ENCODE results near the gene APOL1. TPM values are rescaled to one million over a fixed set of nuclear protein-coding genes. Genes with fewer than 3 reads are reported as not detected.

APOL1 gene
- total and polyA plus RNA-seq, 3 donors from 2014 or later, result 5.0 to 24.4 (median 9.4) TPM

DNA sequence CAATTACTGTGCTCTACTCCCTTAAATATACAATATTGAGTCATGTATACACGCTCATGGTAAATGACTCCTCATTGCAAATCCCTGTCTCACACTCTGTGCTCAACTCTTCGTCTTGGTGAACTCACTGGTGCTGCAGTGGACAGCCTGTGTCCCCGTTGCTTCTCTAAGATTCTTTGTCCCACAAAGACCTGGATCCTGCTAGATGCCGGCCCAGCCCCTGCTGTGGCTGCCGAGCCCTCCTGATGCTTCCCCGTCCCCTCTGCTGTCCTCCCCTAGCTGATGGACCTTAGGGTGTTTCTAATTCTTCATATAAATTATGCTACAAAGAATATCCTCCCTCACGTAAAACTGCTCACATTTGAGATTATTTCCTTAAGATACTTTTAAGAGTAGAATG lies 19.1 kb upstream of the APOL1 start:
- TF ChIP-seq POLR2A (IDR thresholded peaks at IDR 0.05), result no peak
- WGBS, 2 donors, result 87 to 90% methylated on average over 7 of the region's 7 CpGs
- Histone ChIP-seq H3K27ac (no peak overlapping the region), H3K4me3 (no peak overlapping the region), H3K36me3 (ENCODE audit: low read depth, missing control alignments) (no peaks in the 10 kb centered on the region), H3K27me3 (no peaks in the 10 kb centered on the region), H3K9me3 (no peaks in the 10 kb centered on the region), H3K4me1 (peaks cover 26% of the 10 kb centered on the region)
- no peak for DNase-seq
- intact Hi-C loops (cut with DNase I; ENCODE audit: low total_unique reads), result no loop called here

DNA sequence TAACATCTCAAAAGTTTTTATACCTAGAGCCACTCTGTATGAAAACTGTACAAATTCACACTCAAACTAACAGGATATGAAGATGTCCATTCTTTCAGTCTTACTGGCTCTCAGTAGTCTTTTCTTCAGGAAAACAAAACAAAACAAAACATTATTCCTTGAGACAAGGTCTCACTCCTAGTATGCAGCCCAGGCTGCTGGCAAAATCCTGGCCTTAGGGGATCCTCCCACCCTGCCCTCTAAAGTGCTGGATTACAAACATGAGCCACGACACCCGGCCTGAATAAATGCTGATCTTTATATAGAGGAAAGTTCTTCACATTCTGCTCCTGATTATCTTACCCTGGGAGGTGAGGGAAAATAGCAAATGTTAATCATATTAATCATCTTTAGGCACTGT lies 18.7 kb upstream of the APOL1 start:
- TF ChIP-seq, protein P1, sequence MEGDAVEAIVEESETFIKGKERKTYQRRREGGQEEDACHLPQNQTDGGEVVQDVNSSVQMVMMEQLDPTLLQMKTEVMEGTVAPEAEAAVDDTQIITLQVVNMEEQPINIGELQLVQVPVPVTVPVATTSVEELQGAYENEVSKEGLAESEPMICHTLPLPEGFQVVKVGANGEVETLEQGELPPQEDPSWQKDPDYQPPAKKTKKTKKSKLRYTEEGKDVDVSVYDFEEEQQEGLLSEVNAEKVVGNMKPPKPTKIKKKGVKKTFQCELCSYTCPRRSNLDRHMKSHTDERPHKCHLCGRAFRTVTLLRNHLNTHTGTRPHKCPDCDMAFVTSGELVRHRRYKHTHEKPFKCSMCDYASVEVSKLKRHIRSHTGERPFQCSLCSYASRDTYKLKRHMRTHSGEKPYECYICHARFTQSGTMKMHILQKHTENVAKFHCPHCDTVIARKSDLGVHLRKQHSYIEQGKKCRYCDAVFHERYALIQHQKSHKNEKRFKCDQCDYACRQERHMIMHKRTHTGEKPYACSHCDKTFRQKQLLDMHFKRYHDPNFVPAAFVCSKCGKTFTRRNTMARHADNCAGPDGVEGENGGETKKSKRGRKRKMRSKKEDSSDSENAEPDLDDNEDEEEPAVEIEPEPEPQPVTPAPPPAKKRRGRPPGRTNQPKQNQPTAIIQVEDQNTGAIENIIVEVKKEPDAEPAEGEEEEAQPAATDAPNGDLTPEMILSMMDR (IDR thresholded peaks at IDR 0.05), result no peak
- TF ChIP-seq POLR2A (IDR thresholded peaks at IDR 0.05), result no peak
- Histone ChIP-seq H3K9me3 (no peaks in the 10 kb centered on the region), H3K27me3 (no peaks in the 10 kb centered on the region), H3K27ac (no peak overlapping the region), H3K4me1 (peaks cover 26% of the 10 kb centered on the region), H3K4me3 (no peak overlapping the region), H3K36me3 (ENCODE audit: low read depth, missing control alignments) (no peaks in the 10 kb centered on the region)
- no peak for DNase-seq
- intact Hi-C loops (cut with DNase I; ENCODE audit: low total_unique reads), result no loop called here
- 31 to 37% methylated on average over 2 of the region's 2 CpGs for WGBS, 2 donors

DNA sequence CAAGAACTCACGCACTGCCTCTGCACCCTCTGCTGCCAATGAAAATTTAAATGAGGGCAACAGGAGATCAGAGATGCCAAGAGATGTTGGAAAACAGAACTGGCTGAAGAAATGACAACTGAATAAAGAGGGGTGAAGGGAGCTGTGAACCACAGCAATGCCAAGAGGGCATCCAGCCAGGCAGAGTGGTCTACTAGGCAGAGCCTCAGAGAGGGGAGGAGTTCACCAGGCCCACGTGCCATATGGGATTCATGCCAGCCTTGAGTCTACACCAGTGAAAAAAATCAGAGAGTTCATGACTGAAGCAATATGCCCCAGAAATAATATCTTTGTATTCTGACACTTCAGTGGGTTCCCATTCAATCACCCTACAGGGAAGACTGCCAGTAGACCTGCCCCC lies 18.0 kb upstream of the APOL1 start:
- TF ChIP-seq, protein P1 (IDR thresholded peaks at IDR 0.05), result no peak
- no peak for TF ChIP-seq POLR2A (IDR thresholded peaks at IDR 0.05)
- Histone ChIP-seq H3K9me3 (no peaks in the 10 kb centered on the region), H3K36me3 (ENCODE audit: low read depth, missing control alignments) (no peaks in the 10 kb centered on the region), H3K4me3 (no peak overlapping the region), H3K4me1 (peaks cover 31% of the 10 kb centered on the region), H3K27ac (no peak overlapping the region), H3K27me3 (no peaks in the 10 kb centered on the region)
- intact Hi-C loops (cut with DNase I; ENCODE audit: low total_unique reads), result no loop called here
- WGBS, 2 donors, result 69 to 81% methylated on average over 2 of the region's 2 CpGs
- DNase-seq, result no peak

DNA sequence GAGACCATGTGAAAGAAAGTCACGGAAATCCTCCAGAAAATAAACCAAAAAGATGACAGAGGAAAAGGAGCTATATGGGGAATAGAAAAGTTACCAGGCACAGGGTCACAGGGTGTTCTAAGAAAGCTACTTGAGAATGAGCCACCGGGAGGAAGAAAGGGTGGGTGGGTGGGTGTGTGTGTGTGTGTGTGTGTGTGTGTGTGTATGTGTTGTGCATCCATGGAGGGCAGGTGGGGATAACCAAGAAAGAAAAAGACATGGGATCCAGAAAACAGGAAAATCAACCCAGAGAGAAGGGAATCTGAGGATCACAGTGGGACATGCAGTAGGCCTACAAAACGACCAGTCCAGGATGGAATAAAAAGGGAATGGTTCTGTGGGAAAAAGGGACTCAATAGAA lies 17.3 kb upstream of the APOL1 start:
- 85 to 88% methylated on average over 3 of the region's 3 CpGs for WGBS, 2 donors
- TF ChIP-seq, protein P1 (IDR thresholded peaks at IDR 0.05), result no peak
- no peak for TF ChIP-seq POLR2A (IDR thresholded peaks at IDR 0.05)
- no peak overlapping the region for H3K27ac ChIP-seq

DNA sequence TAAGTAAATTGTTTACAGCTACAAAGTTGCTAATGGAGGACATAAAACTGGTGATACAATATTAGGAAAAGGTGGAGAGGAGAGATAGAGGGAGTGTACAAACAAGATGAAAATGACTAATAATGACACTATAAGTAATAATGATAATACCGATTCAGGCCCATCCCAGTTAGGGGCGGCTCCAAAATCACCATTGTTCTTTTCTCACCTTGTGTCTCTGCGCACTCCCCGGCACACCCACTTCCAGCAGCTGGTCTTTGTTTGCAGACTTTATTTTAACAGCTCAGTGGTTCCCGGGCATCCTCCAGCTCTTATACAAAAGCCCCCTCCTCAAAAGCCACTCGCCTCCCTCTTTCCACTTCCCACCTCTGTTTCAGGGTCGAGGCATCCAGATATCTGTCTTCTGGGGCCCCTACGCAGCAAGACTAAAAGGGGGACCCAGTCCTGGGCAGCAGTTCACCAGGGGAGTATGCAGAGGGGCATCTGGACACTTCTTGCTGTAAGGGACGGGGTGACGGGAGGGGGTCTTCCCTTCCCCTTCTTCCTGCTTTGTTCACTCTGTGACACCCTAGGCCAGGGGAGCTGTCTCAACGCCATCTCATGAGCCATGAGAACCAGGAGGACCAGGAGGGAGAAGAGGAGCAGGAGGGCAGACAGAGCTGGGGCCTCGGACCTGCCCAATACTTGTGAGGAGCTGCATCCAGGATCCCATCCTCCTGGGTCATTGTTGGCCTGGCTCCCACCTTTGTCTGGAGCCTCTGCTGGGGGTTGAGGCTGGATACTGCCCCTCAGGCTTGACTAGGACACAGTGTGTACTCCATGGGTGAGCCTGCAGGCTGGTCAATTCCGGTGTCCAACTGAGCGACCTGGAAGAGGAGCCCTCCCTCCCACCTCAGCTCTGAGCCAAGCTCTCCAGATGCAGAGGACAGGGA lies 16.3 kb upstream of the APOL1 start:
- Histone ChIP-seq H3K27ac (no peak overlapping the region), H3K27me3 (no peaks in the 10 kb centered on the region), H3K4me1 (peaks cover 31% of the 10 kb centered on the region), H3K9me3 (no peaks in the 10 kb centered on the region), H3K4me3 (no peak overlapping the region), H3K36me3 (ENCODE audit: low read depth, missing control alignments) (no peaks in the 10 kb centered on the region)
- TF ChIP-seq, protein P1 (IDR thresholded peaks at IDR 0.05), result no peak
- TF ChIP-seq POLR2A (IDR thresholded peaks at IDR 0.05), result no peak
- WGBS, 2 donors, result 86 to 92% methylated on average over 14 of the region's 14 CpGs
- intact Hi-C loops (cut with DNase I; ENCODE audit: low total_unique reads), result no loop called here
- no peak for DNase-seq

More for the DNA sequence above, 17.3 kb upstream of the APOL1 start:
- DNase-seq, result no peak
- no peaks in the 10 kb centered on the region for H3K36me3 ChIP-seq (ENCODE audit: low read depth, missing control alignments)
- peaks cover 31% of the 10 kb centered on the region for H3K4me1 ChIP-seq
- no peak overlapping the region for H3K4me3 ChIP-seq
- intact Hi-C loops (cut with DNase I; ENCODE audit: low total_unique reads), result no loop called here
- no peaks in the 10 kb centered on the region for H3K27me3 ChIP-seq
- no peaks in the 10 kb centered on the region for H3K9me3 ChIP-seq

All from testis (tissue), 3 donors.